ENCODE measurements around the gene LPO.
A peak's percentile ranks its signal among the peaks of the same experiment; 100 is the strongest.

The LPO gene

DNA sequence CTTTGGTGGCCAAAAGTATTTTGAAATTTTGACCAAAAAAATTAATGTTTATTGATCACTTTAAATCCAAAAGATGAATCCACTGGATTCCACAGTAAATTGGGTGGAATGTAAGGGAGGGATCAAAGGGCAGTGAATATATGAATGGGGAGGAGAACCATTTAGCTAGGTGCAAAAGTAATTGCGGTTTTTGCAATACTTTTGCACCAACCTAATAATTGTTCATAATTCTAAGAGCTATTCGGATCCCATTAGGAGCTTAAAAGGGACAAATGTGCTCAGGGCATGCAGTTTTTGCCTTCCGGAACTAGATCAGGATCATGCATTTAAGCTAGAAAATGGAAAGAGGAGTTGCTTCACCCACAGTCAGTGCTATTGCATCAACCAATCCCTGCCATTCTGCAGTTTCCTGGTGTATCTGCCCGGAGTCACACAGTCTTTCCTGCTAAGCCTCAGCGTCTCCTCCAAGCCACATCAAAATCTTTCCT, at the start of gene LPO:
LPO (plus strand) TSS at position 438 of the 488 bp plus-strand sequence. CDS start 4,396 bp downstream, outside the sequence.
- intact Hi-C loops (cut with DNase I) = no loop called here
- DNase-seq = no peak

DNA sequence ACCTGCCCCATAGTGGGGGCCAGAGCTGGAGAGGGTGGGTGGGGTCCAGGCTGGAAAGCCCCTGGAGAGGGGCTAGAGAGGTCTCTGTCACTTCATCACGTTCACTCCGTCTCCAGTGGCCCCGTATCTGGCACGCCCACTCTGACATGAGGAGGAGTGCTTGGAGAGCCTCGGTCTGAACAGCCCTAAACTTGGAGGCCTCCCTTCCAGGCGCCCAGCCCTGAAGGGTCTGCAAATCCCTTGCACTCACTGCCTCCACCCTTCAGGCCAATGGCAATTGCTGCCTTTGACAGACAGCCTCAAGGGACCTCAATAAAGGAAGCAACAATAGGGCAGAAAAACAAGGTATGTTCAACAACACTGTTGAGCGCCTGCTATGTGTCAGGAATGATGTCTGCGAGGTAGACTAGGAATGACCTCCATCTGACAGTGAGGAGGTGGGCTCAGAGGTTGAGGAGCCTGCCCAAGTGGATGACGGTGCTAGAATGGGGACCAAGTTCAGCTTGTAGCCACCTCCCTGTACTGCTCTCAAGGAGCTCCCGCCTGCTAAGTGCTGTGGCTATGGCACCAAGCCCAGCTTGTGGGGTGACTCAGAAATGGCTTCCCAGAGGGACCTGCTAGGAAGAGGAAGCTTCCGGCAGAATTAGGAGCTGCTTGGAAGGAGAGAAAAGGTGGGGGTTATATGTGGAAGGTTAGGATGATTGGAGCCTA, 48.8 kb upstream of the LPO start:
- intact Hi-C loops (cut with DNase I) = no loop called here
- DNase-seq = peak in 9 of 10 donors; percentile 20 to 95 (median 54)

DNA sequence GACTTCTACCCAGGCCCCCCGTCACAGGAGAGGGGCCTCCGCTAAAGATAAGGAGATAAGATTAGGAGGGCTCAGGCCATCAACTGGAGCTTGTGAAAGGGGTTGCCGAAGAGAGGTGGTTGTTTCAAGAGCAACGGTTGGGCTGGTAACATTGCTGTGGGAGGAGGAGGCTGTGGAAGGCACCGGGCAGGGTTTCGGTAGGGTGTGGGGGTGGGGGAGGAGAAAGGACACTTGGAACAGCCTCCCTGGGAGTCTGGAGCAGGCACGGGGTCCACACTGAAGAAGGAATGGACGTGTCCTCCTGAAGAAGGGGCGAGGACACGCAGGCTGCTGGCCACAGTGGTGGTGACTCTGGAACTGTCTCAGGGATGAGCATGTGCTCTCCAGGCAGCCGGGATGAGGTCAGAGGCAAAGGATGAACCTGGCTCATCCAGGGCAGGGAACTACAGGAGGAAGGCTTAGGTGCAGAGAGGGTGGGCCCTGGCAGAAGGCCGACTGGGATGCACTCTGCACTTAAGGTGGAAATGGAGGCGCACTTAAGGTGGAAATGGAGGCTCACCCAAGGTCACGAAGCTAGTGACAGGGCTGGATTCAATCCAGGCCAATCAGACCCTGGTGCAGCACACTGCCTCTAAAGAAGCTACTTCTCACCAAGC, 47.0 kb upstream of the LPO start:
- intact Hi-C loops (cut with DNase I) = no loop called here
- no peak for DNase-seq

DNA sequence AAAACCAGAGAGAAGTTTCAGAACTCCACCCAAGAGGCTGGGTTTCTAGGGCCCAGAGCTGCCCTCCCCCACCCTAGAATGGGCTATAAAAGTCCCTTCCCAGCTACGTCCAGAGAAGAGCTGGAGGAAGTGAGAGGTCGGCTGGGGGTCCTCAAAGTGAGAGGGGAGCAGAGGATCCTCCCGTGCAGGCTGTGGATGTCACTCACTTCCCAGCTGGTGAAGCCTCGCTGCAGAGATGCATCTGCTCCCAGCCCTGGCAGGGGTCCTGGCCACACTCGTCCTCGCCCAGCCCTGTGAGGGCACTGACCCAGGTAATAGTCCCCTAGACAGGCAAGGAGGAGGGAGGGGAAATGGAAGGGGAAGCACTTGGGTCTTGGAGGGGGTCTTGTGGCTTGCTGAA, 45.8 kb upstream of the LPO start, which contains the start of gene EPX:
EPX (plus strand) TSS at position 115 of the 400 bp plus-strand sequence; CDS start at position 236, 121 bp downstream.
- no peak for DNase-seq
- intact Hi-C loops (cut with DNase I) = no loop called here

DNA sequence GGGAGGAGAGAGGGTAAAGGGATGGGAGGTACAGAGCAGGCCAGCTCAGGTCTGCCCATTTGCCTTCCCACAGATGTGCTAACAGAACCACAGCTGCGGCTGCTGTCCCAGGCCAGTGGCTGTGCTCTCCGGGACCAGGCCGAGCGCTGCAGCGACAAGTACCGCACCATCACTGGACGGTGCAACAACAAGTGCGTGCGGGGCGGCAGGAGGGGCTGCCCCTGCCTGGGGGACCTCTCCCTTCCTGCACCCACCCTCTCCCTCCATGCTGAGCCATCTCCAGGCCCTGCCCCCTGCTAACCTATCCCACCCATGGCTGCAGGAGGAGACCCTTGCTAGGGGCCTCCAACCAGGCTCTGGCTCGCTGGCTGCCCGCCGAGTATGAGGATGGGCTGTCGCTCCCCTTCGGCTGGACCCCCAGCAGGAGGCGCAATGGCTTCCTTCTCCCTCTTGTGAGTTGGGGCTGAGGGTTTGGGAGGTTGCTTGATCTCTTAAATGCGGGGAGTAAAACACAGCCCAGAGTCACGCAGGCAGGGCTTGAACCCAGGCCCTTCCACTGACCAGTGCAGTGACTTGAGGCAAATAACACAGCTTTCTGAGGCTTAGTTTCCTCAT, 44.6 kb upstream of the LPO start:
- intact Hi-C loops (cut with DNase I) = no loop called here

DNA sequence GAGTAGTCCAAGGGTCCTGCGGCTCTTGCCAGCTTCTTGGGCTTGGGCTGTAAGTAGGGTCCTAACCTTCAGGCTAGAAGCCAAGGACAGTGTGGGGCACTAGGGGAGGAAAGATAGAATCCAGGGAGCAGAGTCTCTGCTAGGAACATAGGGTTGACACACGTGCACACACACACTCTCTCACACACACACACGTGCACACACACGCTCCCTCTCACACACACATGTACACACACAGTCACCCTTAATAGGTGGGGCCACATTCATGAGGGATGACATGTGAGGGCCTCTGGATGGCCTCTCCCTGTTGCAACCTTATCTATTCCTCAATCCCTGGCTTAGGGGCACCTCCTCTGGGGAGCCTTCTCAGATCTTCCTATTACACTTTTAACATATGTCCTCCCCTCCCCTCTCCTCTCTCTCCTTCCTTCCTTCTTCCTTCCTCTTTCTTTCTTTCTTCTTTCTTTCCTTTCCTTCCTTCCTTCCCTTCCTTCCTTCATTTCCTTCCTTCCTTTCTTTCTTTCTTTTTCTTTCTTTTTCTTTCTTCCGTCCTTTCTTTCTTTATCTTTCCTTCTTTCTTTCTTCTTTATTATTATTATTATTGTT, 42.8 kb upstream of the LPO start:
- intact Hi-C loops (cut with DNase I) = no loop called here
- DNase-seq = no peak

More for the DNA sequence above, 44.6 kb upstream of the LPO start:
- DNase-seq = no peak

DNA sequence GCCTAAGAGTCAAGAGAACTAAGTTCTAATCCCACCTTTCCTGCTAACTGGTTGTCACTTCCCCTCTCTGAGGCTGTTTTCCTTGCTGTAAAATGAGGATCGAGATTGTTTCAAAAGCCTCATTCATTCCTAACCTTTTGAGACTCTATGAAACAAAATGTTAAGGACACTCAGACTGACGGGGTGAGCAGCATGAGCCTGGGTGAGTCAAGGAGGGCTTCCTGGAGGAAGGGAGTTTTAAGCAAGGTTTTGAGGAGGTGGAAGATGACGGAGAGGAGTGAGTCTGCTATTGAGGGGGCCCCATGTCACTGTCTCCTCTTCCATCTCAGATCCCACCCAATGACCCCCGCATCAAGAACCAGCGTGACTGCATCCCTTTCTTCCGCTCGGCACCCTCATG, 41.8 kb upstream of the LPO start:
- no peak for DNase-seq
- intact Hi-C loops (cut with DNase I) = no loop called here

DNA sequence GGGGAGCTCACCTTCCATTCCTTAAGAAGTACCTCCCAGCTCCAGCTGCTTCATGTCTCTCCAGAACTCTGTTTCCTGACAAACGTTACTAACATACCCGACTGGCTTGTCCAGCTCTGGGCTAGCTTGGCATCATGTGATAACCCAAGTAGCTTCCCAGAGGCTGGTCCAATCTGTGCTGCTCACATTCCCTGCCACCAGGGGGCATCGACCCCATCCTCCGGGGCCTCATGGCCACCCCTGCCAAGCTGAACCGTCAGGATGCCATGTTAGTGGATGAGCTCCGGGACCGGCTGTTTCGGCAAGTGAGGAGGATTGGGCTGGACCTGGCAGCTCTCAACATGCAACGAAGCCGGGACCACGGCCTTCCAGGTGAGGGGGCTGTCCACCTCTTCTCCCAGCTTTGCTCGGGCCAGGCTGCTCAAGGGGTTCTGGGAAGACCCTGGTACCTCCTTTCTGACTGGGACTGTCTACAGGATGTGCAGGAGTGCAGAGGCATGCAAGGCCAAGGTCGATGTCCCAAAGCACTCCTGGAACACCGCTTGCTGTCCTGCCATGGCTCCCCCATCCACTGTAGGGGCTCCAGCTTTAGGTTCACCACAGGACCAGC, 38.3 kb upstream of the LPO start:
- peak in 3 of 10 donors; percentile 6 to 35 (median 30) for DNase-seq
- intact Hi-C loops (cut with DNase I) = no loop called here

DNA sequence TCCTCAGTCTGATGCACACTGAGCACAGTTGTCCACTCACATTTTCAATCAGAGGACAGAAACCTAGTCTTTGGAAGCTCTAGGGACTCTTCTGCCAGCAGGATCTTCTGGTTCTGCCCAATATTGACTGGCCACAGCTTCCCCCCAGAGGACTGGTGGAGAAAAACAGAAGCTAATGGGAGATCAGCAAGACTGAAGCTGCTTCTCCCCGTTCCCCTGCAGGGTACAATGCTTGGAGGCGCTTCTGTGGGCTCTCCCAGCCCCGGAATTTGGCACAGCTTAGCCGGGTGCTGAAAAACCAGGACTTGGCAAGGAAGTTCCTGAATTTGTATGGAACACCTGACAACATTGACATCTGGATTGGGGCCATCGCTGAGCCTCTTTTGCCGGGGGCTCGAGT, 35.5 kb upstream of the LPO start:
- DNase-seq = no peak
- intact Hi-C loops (cut with DNase I) = no loop called here

DNA sequence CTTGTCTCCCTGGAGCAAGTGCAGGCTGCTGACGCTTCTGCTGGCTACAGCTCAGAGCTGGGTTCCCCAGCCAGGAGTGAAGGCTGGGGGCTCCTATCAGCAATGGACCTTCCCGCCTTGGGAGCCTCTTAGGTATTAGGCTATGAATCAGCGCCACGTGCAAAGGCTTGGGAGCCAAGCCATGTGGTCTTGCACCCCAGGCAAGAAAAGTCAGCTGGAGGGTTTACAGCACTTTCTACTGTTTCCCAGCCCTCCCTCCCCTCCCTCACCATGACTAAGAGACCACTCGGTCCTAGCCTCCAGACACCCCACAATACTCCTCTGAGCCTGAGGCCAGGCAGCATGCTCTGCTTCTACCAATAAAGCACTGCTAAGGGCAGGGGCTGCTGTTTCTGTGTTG, 33.6 kb upstream of the LPO start:
- DNase-seq = no peak
- intact Hi-C loops (cut with DNase I) = no loop called here

DNA sequence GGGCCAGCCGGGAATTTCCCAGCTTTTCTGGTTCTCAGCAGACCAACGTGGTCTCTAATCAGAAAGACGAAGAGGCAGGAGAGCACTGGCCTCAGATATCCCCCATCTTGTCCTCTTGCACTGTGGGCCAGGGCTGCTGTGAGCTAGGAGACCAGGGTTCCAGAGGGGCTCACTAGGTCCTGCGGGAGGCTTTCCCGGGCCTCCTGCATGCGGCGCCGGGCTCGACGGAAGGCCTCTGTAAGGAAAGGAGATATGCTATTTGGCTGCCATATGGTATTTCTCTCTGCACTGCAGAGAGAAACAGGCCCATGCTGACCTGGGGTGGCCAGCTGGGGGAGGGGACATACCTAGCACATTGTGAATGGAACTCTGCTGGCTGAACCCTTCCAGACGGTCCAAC, 32.4 kb upstream of the LPO start:
- intact Hi-C loops (cut with DNase I) = no loop called here
- no peak for DNase-seq

DNA sequence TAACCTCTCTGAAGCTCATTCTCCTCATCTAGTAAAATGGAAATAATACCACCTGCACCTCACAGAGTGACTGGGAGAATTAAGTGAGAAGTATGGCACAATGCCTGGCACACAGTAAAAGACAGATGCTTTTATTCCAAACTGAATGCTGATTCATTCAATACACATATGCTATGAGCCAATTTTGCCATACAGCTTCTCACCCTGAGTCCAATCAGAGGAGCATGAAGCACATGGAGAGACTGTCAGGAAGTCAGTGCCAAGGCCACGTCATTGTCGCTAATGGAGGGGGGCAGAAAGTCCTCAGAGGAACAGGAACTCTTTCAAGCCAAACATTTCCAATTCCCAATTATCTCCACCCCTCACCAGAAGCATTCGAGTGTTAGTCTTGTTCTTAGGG, 30.9 kb upstream of the LPO start:
- intact Hi-C loops (cut with DNase I) = no loop called here
- no peak for DNase-seq

DNA sequence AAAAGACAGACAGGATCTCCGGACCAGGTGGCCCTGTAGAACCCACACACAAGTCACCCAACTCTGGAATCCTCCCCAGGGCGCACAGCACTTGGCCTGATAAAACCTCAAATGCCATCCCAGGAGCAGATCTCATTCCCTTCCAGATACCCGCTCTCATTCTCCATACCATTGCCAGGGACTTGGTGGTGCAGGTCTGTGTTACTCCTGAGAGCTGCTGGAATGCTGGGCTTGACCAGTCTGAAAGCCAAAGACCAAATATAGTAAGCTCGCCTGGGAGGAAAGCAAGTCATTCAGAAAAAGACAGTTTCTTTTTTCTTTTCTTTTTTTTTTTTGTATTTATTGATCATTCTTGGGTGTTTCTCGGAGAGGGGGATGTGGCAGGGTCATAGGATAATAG, 30.0 kb upstream of the LPO start:
- intact Hi-C loops (cut with DNase I) = no loop called here

DNA sequence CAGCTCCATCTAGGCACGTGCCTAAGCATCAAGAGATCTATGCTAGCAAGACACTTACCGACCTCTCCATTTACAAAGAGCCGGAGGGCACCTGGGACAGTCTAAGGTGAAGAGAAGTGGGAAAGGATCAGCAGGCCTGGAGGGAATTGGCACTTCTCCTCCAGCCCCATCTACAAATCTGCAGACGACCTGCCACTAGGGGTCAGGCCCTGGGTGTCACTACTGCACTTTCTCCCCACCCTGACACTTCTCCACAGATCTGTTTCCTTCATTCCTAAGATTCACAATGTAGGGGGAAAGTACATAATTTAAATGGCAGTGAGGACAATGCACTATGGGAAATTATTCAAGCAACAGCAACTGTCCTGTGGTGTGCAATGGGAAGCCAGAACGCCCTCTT, 27.5 kb upstream of the LPO start:
- intact Hi-C loops (cut with DNase I) = no loop called here
- no peak for DNase-seq

More for the DNA sequence above, 30.0 kb upstream of the LPO start:
- DNase-seq = no peak

DNA sequence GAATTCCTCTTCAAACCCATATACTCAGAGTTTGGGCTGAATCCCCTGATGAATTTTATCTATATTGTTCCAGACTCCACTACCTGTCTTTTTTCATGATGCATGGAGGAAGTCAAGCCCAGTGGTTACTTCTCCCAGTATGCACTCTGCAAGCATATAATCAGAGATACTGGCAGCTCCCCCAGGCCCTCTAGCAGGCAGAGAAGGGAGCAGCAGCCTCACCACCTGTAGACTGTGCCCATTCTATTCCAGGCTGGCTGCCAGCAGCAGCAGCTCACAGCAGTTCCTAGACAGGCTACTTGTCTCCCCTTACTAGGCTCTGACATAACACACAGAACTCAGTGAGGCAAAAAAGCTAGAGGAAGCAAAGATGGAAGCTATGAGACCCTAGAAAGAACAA, 22.7 kb upstream of the LPO start:
- intact Hi-C loops (cut with DNase I) = no loop called here
- DNase-seq = no peak

DNA sequence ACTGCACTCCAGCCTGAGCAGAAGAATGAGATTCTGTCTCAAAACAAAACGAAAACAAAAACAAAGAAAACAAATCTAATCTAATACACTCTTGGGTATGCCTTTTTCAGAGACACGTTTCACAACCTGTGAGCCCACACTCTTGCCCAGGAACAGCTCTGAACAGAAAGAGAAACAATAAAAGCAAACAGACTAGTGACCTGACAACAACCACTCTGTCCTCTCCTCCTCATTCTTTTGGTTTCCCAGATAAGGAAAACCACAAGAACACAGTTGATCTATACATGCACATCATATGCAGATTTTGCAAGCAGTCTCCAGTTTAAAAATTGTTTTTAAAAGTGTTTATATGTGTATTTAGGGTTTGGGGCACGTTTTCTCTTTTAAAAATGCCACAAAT, 20.6 kb upstream of the LPO start:
- no peak for DNase-seq
- intact Hi-C loops (cut with DNase I) = no loop called here

DNA sequence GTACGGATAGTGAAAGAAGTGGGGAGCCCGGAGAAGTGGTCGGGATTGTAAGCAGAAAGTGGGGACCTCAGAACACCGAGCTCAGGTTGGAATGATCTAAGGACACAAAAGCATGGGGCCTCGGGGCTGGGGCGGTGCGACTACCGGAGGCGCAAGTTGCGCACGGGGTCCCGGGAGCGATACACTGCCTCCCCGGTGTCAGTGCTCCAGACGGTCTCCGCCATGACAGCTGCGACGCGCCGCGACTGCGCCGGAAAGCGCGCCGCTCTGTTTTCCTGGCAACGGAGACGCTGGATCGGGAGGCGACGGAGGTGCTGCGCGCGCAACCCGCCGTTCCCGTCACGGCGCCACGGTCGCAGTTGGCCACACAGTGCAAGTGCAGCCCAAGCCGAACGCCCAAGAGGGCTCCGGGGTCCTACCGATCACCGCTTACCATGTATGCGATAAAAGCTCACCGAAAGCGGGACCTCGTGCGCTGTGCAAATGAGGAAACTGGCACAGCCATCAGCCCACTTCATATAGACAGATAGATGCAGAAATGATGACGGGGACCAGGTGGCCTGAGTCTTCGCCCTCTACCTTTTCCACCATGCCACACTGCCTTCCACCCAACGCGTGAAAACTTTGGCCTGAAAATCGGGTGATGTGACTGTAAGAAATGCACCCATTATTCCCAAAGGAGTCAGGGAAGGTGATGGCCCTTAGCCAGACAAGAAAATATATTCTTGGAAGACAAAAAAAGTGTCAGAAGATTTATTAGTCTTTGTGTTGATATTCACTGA, 19.2 kb upstream of the LPO start, which contains the start of gene MKS1:
MKS1 (minus strand) TSS at position 249 of the 782 bp plus-strand sequence; CDS start at position 224, 25 bp downstream.
- intact Hi-C loops (cut with DNase I) = no loop called here
- DNase-seq = peak; percentile 93 to 99 (median 94)

DNA sequence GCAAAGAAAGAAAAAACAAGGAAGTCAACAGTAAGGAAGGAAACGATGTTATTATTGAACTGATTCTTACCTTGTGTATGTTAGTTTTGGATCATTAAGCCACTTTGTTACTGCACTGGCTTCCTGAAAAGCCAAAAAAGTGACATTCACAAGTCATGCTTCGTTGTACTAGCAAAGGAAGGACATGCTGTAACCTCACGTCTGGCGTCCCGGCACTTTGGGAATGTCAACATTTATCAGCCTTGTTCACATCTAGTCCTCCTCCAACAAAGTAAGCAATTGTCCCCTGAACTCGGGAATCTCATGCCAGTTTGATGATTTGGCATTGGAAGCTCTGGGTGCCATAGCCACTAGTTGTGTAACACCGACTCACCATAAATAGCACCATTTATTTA, 18.6 kb upstream of the LPO start:
- intact Hi-C loops (cut with DNase I) = no loop called here
- DNase-seq = no peak

DNA sequence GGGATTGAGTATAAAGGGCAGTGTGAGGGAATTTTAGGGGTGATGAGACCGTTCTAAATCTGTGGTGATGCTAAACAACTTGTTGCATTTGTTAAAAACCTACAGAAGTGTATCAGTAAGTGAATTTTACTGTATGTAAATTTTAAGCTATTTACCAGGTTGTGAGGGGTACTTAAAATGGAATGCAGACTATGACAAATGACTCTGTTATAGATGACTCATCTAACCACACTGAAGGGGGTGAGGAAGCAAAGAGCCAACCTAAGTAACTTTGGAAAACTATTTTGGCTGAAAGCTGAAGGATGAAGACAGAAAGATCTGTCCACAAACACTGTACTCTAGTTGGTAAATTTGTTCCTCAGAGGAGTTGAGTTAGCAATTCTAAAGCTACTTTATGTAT, 14.1 kb upstream of the LPO start:
- intact Hi-C loops (cut with DNase I) = no loop called here
- DNase-seq = no peak

DNA sequence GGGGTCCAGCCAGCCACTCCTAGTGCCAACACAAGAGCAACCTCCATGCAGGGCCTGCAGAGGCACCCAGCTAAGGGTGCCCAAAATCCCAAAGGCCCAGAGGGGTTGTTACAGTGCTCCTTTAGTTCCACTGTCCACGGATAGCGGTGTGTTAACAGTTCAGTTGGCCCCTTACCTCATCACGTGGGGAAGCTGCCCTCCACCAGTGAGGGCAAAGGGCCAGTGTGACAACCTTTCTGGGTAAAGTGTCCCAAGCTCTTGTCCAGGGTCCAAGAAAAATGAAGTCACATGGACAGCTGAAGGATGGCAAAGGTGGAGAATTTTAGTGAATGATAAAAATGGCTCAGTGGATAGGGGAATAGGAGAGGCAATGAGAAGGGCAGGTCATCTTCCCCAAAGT, 10.7 kb upstream of the LPO start:
- intact Hi-C loops (cut with DNase I) = no loop called here
- DNase-seq = no peak
